ENCODE results near the gene HOXC6.

HOXC6 gene

DNA sequence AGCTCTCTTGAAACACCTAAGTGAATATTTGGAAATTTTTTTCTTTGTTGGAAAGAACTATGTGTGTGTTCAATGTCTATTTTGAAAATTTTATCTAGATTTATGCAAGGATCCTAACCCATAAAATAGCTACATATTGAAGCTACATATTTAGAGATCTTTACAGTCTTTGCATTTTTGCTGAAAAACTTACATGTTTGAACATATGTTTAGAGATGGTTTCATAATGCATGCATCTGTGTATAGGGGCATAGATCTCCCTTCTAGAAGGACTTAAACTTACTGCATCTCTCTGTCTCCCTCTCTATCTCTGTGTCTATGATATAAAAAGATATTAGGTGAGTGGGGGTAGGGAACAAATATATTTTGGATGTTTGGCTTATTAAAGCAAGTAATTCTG, 17.2 kb downstream of the HOXC6 start:
- no peak for DNase-seq (ENCODE audit: extremely low read depth, low read depth)
- TF ChIP-seq, protein P1, sequence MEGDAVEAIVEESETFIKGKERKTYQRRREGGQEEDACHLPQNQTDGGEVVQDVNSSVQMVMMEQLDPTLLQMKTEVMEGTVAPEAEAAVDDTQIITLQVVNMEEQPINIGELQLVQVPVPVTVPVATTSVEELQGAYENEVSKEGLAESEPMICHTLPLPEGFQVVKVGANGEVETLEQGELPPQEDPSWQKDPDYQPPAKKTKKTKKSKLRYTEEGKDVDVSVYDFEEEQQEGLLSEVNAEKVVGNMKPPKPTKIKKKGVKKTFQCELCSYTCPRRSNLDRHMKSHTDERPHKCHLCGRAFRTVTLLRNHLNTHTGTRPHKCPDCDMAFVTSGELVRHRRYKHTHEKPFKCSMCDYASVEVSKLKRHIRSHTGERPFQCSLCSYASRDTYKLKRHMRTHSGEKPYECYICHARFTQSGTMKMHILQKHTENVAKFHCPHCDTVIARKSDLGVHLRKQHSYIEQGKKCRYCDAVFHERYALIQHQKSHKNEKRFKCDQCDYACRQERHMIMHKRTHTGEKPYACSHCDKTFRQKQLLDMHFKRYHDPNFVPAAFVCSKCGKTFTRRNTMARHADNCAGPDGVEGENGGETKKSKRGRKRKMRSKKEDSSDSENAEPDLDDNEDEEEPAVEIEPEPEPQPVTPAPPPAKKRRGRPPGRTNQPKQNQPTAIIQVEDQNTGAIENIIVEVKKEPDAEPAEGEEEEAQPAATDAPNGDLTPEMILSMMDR (IDR thresholded peaks at IDR 0.05; ENCODE audit: low read depth, low read length) = no peak

DNA sequence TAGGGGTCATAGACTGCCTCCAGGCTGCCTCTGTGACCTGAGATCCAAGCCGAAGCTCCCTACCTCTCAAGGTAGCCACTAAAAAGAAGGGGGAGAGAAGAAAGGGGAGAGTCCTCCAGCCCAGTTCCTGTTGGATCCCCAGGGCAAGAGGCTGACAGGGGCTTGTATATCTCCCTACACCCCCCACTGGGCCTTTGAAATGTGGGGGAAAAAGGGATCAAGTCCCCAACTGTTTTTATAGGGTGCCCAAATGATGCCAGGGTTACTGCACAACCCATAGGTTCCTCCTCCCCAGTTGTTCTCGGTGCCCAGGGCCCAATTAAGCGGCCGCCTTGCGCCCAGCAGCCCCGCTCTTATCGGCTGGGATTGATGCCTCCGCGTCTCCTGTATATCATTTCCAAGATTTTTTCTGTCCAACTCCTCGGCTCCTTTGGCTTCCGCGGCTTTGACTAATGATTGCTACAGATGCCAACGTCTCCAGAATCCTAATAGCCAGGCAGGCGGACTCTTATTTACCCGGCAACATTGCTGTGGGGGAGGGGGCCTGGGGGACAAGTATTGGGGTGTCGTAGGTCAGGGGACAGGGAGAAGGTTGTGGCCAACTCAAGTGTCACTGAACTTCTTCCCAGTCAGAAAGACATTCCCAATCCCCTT, 17.8 kb downstream of the HOXC6 start:
- DNase-seq (ENCODE audit: extremely low read depth, low read depth) = no peak
- TF ChIP-seq, protein P1 (IDR thresholded peaks at IDR 0.05; ENCODE audit: low read depth, low read length) = no peak

DNA sequence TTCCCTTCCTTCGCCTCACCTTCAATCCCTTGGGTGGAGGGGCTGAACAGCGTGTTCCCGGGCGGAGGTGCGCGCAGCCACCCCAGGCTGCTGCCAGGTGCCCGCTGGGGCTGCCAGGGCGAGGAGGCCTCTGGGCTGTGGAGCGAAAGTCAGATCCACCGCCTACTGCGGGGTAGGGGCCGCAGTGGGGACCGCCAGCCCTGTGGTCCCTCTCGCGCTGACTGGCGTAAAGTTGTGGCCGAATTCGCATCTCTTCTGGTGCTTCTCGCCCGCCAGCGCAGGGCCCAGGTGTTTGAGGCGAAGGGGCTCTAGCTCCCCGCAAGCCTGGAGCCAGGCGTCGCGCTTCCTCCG, 18.5 kb downstream of the HOXC6 start:
- TF ChIP-seq, protein P1 (IDR thresholded peaks at IDR 0.05; ENCODE audit: low read depth, low read length) = no peak
- DNase-seq (ENCODE audit: extremely low read depth, low read depth) = no peak

DNA sequence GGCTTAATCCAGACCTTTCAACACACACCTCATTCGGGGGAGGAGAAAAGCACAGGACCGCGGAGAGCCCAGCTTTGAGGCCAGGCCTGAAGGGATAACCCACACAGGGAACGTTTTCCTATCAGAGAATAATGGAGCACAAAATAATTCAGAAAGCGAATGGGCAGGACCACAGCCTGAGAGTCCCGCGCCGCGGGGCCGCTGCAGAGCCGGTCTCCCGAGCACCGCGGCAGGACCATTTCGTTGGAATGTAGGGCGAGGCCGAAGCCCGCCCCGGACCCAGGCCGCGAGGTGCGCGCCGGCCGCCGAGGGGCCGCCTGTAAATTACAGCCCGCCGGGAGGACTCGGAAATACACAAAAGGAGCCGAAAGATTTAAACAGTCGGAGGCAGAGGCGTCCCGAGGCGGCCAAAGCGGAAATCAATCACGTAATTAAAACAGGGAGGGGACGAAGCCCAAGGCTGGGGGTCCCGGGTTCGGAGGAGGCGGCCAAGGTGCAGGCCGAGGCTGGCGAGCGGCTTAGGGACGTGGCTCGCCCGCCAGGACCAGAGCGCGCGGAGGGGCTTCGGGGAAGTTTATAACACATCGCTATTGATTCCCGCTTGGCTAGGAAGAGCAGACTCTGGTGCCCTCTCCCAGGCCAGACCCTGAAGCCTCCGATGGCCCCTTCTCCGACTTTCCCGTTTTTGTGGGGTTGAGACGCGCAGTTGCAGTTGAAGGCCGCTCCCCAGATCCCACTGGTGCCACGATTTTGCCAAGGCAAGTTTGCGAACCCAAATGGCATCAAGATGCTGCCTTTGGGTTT, 19.1 kb downstream of the HOXC6 start:
- TF ChIP-seq, protein P1 (IDR thresholded peaks at IDR 0.05; ENCODE audit: low read depth, low read length) = no peak
- no peak for DNase-seq (ENCODE audit: extremely low read depth, low read depth)

DNA sequence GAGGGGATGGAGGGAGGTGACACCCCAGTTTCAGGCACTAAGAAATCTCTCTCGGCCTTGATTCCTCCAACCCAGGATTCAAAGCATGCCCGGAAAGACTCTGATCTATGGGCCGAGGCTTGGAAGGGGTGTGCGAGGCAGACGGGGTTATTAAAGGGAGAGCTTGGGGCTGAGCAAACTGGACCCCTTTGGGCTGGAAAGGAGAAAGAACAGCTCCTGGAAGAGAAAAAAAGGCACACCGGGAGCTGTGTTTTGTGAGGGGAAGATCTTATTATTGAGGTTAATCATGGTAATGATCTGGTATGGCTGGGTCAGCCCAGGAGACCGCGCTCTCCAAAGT, 19.7 kb downstream of the HOXC6 start:
- TF ChIP-seq, protein P1 (IDR thresholded peaks at IDR 0.05; ENCODE audit: low read depth, low read length) = no peak
- no peak for DNase-seq (ENCODE audit: extremely low read depth, low read depth)

DNA sequence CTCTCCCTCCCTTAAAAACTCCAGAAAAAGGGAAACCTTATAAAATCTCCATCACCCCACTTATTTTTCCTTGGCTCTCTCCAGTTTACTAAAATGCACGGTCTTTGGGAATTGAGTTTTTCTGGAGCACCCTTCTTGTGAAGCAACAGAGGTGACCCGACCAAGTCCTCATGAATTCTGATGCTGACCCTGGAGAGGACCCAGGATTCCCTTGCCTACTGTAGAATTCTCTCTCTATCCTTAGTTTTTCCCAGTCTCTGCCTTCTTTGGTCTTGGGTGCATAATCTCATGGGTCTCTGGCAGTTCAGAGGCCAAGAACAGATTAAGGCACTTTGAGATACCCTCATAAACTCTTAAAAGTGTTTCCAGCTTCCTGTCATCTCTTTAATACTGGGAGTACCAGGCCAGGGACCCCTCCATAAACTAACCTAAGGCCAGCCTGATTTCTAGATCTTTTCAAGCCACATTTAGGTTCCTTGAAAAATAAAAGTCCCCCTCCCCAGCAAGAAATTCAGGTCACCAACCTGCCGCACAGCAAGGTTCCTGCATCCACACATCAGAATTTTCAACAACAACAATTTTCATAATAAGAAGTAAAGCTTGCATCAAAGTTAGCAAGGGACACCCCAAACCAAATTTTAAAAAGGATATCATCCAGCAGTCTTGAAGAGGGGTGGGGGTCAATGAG, 20.3 kb downstream of the HOXC6 start:
- DNase-seq (ENCODE audit: extremely low read depth, low read depth) = no peak
- TF ChIP-seq, protein P1 (IDR thresholded peaks at IDR 0.05; ENCODE audit: low read depth, low read length) = no peak

DNA sequence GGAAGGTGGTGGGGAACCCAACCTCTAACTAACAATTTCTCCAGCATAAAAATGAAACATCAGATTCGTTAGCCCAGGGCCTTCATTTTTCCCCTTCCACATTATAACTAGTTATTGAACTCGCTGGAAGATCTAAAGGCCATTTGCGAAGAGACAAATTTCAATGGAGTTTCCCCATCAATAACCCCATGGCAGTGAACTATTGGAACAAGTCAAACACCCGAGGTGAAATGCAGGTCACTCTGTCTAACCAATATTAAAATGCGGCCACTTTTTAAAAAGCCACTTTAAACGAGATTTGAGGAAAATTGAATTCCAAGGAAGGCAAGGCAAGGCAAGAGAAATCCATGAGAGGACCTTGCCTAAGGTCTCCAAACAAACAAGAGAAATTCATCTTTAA, 20.9 kb downstream of the HOXC6 start:
- DNase-seq (ENCODE audit: extremely low read depth, low read depth) = no peak
- TF ChIP-seq, protein P1 (IDR thresholded peaks at IDR 0.05; ENCODE audit: low read depth, low read length) = no peak

Measured in AG09319 (cell line).